Kidney (tissue), 14 donors: ENCODE data around the gene CNGA4. TPM values are rescaled to one million over a fixed set of nuclear protein-coding genes. Genes with fewer than 3 reads are reported as not detected.
"Not testable (repeated sequence)": the region's sequence is repeated elsewhere in the genome, so short reads cannot be mapped to it uniquely, and the experiment has no call there.

Source experiments
- DNase-seq, 5 donors: peaks; one replicate each; pipeline ENCODE4 v3.0.0-alpha.2; 2013 to 2020
- FAIRE-seq: peaks from 2 replicates; lab custom pipeline; 2012; peaks lifted over from hg19 to GRCh38; lab: Jason Lieb, UNC
- H3K27ac ChIP-seq, 2 donors: one replicate each; pipeline ENCODE4 v1.7.0; 2013; ENCODE audit warnings: low read depth in 2 of 2, low read length in 2 of 2, inconsistent platforms in 1 of 2
- H3K27me3 ChIP-seq: one replicate; pipeline ENCODE4 v1.7.1; 2013; ENCODE audit warnings: low read length, inconsistent platforms; ENCODE audit not compliant: control insufficient read depth, insufficient read depth
- H3K36me3 ChIP-seq, 3 donors: one replicate each; pipeline versions ENCODE4 v1.7.0 to v1.7.1; 2013; ENCODE audit warnings: low read length in 3 of 3, control low read depth in 1 of 3, inconsistent platforms in 1 of 3; ENCODE audit not compliant: insufficient read depth in 3 of 3, control insufficient read depth in 2 of 3
- H3K4me1 ChIP-seq, 3 donors: one replicate each; pipeline versions ENCODE4 v1.7.0 to v1.7.1; 2013; ENCODE audit warnings: low read length in 3 of 3, inconsistent platforms in 1 of 3, low read depth in 1 of 3; ENCODE audit not compliant: control insufficient read depth in 2 of 3, insufficient read depth in 2 of 3
- H3K4me3 ChIP-seq, 3 donors: one replicate each; pipeline versions ENCODE4 v1.7.0 to v1.8.1; 2013; ENCODE audit warnings: low read length in 3 of 3, control low read depth in 1 of 3, inconsistent platforms in 1 of 3
- H3K9ac ChIP-seq, 3 donors: one replicate each; pipeline versions ENCODE4 v1.7.0 to v1.7.1; 2013; ENCODE audit warnings: low read length in 3 of 3, control low read depth in 1 of 3, inconsistent platforms in 1 of 3
- H3K9me3 ChIP-seq, 3 donors: one replicate each; pipeline versions ENCODE4 v1.7.0 to v1.7.1; 2013; ENCODE audit warnings: low read length in 3 of 3, control low read depth in 1 of 3, inconsistent platforms in 1 of 3; ENCODE audit not compliant: control insufficient read depth in 2 of 3, insufficient read depth in 1 of 3
- CTCF ChIP-seq: IDR thresholded peaks from 3 replicates; pipeline ENCODE4 v1.5.1; 2012; ENCODE audit warnings: mild to moderate bottlenecking, moderate library complexity, borderline replicate concordance; ENCODE audit not compliant: insufficient read depth; ENCODE audit errors: extremely low read depth
- intact Hi-C: fragments of 100-400 bp; cut with DNase I; formaldehyde crosslinking; loops from one replicate; pipeline ENCODE4 v1.11.1; 2022
- polyA plus RNA-seq: library from polyadenylated mRNA; stranded (reverse); fragments of 350-450 nt; fragmentation: Illumina TruSeq; extraction: RNeasy Lipid Tissue Mini Kit (QIAGEN cat#74804); gene quantifications from one replicate; pipeline ENCODE4 v1.2.3, GENCODE V29; 2014; ENCODE audit warnings: low read depth, low replicate concordance; ENCODE audit not compliant: insufficient read depth
- total RNA-seq: library from RNA; stranded (reverse); fragmentation: NEBNext Ultra II Directional; extraction: Animal tissue kit (Norgen Biotek cat#: 25700); gene quantifications from one replicate; pipeline ENCODE4 v1.2.1, GENCODE V29; 2021
- donor health status: control.
- donor health status: control.
- donor health status: control.
- donor health status: control.
- donor health status: control.
- donor health status: DM: yes; HTN: yes; CAD: no.
- donor health status: Normal renal cell carcinoma (clear cell type).

The CNGA4 gene
- total and polyA plus RNA-seq, 2 donors from 2014 or later = 0.22 TPM; not detected in 1

- Histone ChIP-seq H3K4me3 (peak overlapping the region in 1 of 3 donors; percentile 25), H3K27ac (no peak overlapping the region), H3K27me3 (no peaks in the 10 kb centered on the region), H3K9me3 (no peaks in the 10 kb centered on the region), H3K36me3 (no peaks in the 10 kb centered on the region), H3K4me1 (no peaks in the 10 kb centered on the region), H3K9ac (no peak overlapping the region)
- TF ChIP-seq CTCF = no peak
- DNase-seq = no peak
- FAIRE-seq = no peak
- intact Hi-C loops = no loop called here
Observed at GRCh38 chr11:6270584-6271246, 31.8 kb downstream of the CNGA4 start.

GRCh38 chr11:6271598-6271997 is 32.7 kb downstream of the CNGA4 start:
- FAIRE-seq (no peak), DNase-seq (no peak)
- Histone ChIP-seq H3K36me3 (no peaks in the 10 kb centered on the region), H3K4me1 (no peaks in the 10 kb centered on the region), H3K9me3 (no peaks in the 10 kb centered on the region), H3K4me3 (no peak overlapping the region), H3K9ac (no peak overlapping the region), H3K27me3 (no peaks in the 10 kb centered on the region), H3K27ac (no peak overlapping the region)
- no peak for TF ChIP-seq CTCF
- intact Hi-C loops = no loop called here

- Histone ChIP-seq H3K4me1 (no peaks in the 10 kb centered on the region), H3K27ac (no peak overlapping the region), H3K4me3 (no peak overlapping the region), H3K9ac (no peak overlapping the region), H3K27me3 (no peaks in the 10 kb centered on the region), H3K9me3 (no peaks in the 10 kb centered on the region), H3K36me3 (no peaks in the 10 kb centered on the region)
- no peak for DNase-seq
- FAIRE-seq = no peak
- TF ChIP-seq CTCF = no peak
- intact Hi-C loops = no loop called here
Observed at GRCh38 chr11:6273188-6273587, 34.3 kb downstream of the CNGA4 start.

- H3K27ac ChIP-seq, FAIRE-seq, intact Hi-C loops, H3K9ac ChIP-seq, H3K9me3 ChIP-seq, DNase-seq, H3K4me3 ChIP-seq, H3K27me3 ChIP-seq, H3K4me1 ChIP-seq, H3K36me3 ChIP-seq: not testable (repeated sequence)
Observed at GRCh38 chr11:6280809-6281208, 41.9 kb downstream of the CNGA4 start.
